ENCODE data around the gene KIAA0040.

The KIAA0040 gene

GRCh38 chr1:175169286-175170018 is 23.1 kb downstream of the KIAA0040 start:
- DNase-seq = no peak

- DNase-seq = no peak
Observed at GRCh38 chr1:175168782-175169181, 23.8 kb downstream of the KIAA0040 start.

- no peak for DNase-seq
Observed at GRCh38 chr1:175167861-175168260, 24.7 kb downstream of the KIAA0040 start.

GRCh38 chr1:175166746-175167145 is 25.8 kb downstream of the KIAA0040 start:
- DNase-seq = no peak

- DNase-seq = no peak
Observed at GRCh38 chr1:175164751-175165150, 27.8 kb downstream of the KIAA0040 start.

DNA sequence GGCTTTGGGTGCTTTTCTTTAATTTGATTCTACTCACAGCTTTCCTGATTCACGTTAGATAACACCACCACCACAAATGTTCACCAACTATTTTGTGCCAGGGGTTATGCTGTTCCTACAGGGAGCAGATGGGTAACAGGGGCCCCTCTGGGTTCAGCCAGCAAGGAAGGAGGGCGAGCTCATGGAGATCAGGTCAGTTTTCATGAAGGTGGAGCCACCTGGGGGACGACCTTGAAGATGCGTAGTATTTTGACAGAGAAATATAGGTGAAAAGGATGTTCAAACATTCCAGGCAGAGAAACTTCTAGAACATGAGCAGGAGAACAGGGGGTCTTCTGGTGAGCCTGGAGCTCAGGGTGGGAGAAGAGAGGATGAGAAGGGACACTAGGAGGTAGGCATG is 28.9 kb downstream of the KIAA0040 start:
- no peak for DNase-seq

DNA sequence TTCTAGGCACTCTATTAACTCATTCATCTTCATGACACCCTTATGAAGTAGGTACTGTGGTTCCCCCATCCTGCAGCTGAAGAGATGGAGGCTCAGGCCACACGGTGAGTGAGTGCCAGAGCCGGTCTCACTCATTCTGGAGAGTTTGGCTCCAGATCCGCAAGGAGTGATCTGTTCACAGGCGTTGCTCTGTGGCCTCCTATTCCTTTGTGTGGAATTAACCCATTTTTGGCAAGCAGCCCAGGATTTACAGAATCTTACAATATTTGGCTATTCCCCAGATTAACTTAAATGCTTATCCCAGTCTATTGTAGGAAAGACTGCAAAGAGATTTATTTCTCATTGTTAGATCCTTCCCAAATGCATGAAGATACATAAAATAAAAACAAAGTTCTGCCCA is 29.6 kb downstream of the KIAA0040 start:
- no peak for DNase-seq

- no peak for DNase-seq
Observed at GRCh38 chr1:175158170-175158591, 34.4 kb downstream of the KIAA0040 start.

- no peak for DNase-seq
Observed at GRCh38 chr1:175157200-175157599, 35.4 kb downstream of the KIAA0040 start.

GRCh38 chr1:175155936-175156335 is 36.6 kb downstream of the KIAA0040 start:
- DNase-seq = no peak

DNA sequence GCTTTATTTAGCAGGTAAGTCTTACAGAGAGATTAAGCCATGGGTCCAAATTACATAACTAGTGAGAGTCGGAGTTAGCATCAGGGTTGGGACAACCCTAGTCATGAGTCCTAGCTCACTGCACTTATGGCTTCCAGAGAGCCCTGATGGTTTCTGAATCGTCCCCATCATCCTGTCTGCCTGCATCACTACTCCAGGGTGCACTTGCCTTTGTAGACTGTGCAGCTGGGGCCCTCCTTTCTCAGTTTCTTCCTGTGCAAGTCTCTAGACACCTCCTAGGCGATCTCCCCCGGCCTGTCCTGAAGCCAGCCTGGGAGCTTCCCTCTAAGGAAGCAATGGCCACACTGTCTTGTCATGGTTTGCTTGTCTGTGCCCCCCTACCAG is 37.1 kb downstream of the KIAA0040 start:
- DNase-seq = no peak

DNA sequence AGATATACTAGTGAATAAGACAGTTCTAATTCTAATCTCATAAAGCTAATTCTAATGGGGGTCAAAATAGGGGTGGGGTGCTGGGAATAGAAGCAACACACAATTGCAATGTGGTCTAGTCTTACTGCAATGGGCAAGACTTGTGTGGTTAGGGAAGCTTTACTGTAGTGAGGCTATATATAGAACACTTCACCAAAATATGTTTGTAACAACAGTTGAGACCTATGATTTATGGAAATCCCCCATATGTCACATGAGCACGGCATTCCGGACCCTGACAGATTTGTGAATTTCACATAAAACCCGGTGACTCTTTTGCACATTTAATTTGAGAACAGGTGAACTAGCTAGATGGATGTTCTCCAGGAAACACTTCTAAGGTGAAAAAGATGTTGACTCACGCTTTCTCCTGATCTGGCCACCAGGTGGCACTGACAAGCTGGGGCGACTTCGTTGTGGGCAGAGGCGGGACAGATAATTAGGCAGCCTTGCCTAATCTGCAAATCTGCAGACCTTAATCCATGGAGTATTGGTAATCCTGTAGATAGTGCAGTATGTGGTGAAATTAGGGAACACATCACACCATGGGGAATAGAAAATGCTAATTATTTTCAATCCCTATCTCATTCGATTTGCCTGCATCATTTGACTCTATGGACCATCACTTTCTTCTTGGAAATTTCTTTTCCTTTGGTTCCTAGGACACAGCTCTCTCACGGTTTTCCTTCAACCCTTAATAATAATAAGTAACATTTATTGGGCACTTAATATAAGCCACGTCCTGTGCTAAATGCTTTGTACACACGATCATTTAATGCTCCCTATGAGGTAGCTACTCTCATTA is 37.7 kb downstream of the KIAA0040 start:
- peak; percentile 69 to 74 for DNase-seq

DNA sequence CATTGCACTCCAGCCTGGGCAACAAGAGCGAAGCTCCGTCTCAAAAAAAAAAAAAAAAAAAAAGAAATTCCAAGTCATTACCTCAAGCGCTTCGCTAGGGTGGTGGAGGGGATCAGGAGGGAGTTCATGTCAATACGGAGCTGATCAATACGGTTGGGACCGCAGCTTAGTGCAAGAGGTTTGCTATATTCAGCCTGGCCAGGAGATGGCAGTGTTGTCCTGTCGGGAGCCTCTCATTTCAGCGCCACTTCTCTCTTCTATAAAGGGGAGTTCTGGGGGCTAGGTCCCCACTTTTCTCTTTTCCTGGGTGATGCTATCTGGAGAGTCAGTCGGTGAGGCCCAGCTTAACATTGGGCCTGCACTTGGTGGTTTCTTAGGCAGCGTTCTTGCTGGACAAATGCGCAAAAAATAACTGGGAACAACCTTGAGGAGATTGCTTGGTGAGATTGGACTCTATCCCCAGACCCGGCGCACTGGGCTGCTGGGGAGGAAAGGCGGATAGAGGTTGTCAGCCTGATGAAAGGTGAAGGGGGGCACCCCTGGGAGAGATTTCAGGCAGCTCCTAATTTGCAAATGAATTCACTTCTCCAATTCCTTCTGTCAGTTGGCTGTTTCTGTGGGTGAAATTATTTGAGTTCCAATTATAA is 40.4 kb downstream of the KIAA0040 start:
- peak; percentile 64 to 68 for DNase-seq

DNA sequence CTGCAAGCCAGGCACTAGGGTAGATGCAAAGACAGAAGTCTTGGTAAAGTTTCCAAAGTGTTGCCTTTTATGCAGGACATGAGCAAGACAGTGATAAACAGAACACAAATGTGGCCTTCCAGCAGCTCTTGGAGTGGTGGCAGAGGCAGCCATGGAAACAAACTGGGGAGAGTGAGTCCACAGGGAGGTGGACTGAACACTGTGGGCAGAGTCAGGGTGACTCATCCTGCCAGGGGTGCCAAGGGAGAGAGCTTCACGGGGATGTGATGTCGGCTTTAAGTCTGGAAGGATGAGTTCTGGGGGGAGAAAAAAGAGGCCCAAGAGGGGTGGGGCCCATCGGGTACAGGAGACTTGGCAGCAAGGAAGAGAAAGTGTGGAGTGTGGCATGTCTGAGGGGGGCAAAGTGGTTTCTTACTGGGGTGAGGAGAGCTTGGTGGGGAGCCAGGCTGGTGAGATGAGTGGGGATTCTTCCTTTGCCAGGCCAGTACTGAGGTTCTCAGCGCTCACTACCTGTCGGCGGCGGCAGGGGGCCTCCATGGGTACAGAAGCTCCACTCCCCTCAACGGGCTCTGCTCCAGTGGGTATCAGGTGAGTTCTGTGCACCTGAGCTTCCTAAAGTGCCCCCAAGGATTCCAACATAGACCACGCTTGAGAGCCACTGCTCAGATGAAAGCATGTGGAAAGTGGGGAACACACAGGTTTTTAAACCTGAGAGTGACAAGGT is 41.8 kb downstream of the KIAA0040 start:
- no peak for DNase-seq

GRCh38 chr1:175148068-175148467 is 44.5 kb downstream of the KIAA0040 start:
- no peak for DNase-seq

- DNase-seq = no peak
Observed at GRCh38 chr1:175147569-175147968, 45.0 kb downstream of the KIAA0040 start.

GRCh38 chr1:175146529-175147213 is 45.9 kb downstream of the KIAA0040 start:
- peak; percentile 59 to 62 for DNase-seq

DNA sequence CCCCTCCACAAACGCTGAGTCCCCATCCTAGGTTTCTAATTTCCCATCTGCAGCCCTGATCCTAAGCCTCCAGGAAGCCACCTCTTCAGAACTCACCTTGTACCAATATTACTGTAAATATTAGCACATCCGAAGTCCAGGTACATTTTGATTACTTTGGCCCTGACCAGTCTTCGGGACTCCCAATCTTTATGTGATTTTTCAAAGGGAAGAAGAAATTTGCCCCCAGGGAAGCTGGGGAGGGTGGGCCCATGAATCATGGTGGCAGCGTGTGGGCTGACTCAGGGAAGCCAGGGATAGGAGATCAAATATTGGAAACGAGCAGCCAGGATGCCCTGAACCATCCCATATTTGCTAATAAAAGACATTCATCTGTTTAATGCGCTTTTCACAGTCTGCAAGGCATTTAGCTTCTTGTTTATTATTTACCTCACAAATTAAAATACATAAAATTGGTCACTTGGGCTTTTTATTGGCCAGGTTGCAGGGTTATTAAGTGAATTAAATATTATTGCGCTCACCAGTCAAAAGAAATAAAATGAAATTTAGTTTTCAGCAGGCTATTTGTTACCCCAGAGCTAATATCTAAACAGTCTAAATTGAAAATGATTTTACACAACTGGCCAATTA is 46.6 kb downstream of the KIAA0040 start:
- no peak for DNase-seq

DNA sequence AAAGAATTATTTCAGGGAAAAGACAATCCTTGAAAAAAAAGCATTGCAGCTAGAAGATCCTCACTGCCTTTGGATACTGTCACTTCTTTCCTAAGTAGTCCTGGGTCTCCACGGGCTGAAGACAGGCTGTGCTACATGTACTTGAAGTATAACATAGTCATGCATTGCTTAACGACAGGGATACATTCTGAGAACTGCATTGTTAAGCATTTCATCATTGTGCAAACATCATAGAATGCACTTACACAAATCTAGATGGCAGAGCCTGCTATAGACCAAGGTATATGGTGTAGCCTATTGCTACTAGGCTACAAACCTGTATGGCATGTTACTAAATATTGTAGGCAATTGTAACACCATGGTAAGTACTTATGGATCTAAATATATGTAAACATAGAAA is 54.0 kb downstream of the KIAA0040 start:
- DNase-seq = no peak

DNA sequence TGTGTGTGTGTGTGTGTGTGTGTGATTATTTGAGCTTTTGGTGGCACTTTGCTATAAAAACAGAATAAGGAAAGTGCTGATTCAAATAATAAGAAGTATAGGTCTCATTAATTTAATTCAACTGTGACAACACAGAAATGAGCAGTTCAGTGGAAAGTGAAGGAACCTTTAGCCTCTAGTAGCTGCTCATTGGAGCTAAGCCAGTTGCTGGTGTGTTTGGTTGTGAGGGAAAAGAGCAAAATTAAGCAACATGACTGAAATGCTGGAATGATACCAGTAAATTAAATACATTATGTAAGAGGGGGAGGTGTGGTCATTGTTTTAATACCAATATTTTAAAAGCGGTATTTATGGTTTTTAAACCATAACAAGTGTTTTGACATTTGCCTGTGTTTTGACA is 55.2 kb downstream of the KIAA0040 start:
- no peak for DNase-seq

GRCh38 chr1:175136246-175136645 is 56.3 kb downstream of the KIAA0040 start:
- no peak for DNase-seq

DNA sequence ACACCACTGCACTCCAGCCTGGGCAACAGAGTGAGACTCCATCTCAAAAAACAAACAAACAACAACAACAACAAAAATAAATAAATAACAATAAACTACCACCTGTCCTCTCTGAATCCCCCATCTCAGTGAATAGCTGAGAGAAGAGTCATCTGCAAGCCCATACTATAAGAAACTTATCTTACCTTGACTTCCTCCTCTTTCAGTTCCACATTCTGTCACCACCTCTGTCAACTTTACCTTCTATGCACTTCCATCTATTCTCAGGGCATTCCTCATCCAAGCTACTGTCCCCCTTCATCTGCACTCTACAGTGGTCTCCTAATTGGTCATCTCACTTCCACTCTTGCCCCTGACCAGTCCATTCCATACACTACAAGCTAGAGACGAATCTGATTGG is 58.1 kb downstream of the KIAA0040 start:
- no peak for DNase-seq
